ENCODE data around the gene SP9.

SP9 gene

DNA sequence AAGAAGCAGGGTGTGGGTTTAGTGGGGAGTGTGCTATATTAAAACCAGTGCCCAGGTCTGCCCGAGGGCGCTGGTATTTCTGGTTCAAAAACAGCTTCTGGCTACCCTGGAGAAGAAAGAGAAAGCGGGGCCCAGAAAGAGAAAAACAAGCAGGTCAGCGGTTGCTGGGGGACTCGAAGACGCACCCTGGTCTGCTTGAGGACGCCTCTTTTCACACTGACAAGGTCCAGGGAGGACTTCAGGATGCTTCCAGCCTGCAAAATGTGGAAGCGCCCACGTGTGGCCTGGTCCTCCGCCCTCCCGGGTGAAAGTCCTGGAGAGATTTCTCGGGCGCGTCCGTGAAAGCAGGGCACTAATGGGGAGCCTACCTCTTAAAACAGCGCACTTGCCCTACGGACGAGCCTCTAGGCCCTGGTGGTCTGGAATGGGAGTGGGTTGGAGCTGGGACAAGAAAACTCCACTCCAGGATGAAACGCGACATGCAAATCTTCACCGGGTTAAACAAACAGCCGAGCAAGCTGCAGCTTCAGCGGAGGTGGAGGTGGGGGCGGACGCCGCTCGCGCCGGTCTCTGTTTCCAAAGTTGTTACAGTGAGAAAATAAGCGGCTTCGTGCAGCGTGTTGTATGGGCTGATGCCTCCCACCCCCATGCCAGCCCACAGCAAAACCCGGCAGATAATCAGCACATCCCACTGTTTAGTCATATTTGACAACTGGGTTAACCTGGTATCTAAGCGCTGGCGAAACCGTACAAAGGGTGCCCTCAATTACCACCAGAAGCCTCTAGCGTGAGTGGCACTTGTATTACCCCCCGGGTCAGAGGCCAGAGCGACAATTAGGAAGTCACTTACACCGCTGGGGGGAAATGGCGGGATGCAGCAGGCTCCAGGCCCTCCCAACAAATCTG lies 1.1 kb upstream of the SP9 start:
- DNase-seq: no peak

GRCh38 chr2:174334278-174334715 lies 457 bp upstream of the SP9 start:
- DNase-seq: no peak

DNA sequence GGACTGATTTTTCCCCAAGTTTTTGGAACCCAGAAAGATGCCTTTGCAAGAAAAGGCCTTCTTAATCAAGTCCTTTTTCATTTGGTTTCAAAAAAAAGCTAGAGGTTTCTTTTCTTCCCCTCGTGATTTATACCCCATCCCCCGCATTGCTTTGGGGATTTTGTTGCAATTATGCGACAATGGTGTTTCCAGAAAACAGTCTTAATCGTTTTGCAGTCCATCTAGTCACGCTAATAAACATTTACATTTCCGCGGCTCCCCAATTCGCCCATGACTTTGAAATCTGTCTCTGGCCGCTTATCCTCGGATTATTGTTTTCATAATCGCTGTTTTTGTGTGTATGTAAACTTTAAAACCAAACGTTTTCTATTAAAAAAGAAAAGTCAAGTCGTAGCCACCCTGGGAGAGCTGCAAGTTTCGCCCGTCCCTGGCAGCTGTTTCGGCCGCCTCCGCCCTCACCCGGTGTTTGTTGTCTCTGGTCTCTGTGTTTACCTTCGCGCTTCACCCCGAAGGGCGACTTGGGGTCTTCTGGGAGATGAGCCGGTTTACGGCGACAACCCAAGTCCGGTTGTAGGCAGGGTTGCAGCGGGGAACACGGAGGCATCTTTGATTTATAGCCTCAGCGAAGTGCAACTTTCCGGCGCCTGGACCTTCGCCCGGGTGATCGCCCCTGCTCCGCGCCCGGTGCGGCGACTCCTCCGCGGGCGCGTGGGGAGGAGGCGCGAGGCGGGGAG lies 667 bp downstream of the SP9 start:
- no peak for DNase-seq

GRCh38 chr2:174335988-174336500 lies 1.3 kb downstream of the SP9 start:
- no peak for DNase-seq

DNA sequence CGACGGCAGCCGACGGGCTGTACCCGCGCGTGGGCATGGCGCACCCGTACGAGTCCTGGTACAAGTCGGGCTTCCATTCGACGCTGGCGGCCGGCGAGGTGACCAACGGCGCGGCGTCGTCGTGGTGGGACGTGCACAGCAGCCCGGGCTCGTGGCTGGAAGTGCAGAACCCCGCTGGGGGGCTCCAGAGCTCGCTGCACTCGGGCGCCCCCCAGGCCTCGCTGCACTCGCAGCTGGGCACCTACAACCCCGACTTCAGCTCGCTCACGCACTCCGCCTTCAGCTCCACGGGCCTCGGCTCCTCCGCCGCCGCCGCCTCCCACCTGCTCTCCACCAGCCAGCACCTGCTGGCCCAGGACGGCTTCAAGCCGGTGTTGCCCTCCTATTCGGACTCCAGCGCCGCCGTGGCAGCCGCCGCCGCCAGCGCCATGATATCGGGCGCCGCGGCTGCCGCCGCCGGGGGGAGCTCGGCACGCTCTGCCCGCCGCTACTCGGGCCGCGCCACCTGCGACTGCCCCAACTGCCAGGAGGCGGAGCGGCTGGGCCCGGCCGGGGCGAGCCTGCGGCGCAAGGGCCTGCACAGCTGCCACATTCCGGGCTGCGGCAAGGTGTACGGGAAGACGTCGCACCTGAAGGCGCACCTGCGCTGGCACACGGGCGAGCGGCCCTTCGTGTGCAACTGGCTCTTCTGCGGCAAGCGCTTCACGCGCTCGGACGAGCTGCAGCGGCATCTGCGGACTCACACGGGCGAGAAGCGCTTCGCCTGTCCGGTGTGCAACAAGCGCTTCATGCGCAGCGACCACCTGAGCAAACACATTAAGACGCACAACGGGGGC lies 2.0 kb downstream of the SP9 start:
- DNase-seq: no peak

- no peak for DNase-seq
Observed at GRCh38 chr2:174337337-174338146, 2.8 kb downstream of the SP9 start.

DNA sequence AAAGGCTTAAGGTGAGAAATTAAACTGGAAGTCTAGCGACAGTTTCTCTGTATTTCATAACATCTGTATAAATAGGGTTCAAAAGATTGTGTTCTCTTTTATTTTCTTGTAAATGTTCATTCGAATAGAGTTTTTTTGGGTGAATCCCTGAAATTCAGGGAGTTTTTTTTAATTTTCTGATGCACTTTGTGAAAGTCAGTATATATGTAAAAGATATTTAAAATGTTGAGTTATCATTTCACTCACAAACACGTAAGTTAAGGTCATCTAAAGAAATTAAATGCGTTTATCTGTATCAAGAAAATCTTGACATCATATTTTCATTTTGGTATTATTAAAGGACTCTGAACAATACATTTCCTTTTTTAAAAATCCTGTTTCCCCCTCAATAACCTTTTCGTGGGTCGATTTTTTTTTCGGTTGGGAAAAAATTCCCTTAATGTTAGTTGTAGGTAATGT lies 3.4 kb downstream of the SP9 start:
- DNase-seq: no peak

DNA sequence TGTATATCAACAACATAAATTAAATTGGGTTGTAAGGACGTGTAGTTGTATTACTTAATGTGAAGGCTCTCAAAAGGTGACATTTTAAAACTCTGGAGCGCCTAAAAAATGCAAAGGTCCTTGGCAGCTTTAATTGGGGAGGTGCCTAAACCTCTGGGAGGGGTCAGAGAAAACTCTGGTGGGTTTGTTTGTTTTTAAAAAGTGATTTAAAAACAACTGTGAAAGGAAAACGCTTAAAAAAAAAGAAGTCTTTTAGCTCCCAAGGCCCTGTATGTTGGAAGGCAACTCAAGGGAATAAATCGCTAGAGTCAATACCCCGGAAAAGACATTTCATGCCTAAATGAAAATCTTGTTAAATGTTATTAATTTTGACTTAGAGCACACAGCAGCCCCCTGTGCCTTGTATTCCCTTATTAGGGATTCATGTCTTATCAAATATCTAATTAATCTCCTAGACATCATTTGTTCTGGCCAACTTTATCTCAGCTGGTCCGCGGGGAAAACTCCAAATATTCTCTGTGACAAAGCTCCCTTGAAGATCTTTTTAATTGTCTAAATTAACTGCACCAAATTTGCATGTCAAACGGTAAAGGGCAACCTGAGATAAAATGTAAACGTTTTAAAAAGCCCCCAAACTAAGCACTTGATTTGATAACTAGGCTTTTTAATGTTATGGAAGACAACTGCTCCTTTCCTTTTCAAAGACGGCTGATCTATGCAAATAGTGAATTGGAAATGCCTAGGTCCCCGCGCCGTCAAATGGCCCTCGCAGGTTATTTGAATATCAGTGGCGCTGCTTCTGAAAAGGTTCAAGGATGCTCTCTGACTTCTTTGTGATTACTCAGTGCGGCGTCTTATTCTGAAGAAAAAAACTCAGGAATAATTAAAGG lies 4.2 kb downstream of the SP9 start:
- DNase-seq: no peak

DNA sequence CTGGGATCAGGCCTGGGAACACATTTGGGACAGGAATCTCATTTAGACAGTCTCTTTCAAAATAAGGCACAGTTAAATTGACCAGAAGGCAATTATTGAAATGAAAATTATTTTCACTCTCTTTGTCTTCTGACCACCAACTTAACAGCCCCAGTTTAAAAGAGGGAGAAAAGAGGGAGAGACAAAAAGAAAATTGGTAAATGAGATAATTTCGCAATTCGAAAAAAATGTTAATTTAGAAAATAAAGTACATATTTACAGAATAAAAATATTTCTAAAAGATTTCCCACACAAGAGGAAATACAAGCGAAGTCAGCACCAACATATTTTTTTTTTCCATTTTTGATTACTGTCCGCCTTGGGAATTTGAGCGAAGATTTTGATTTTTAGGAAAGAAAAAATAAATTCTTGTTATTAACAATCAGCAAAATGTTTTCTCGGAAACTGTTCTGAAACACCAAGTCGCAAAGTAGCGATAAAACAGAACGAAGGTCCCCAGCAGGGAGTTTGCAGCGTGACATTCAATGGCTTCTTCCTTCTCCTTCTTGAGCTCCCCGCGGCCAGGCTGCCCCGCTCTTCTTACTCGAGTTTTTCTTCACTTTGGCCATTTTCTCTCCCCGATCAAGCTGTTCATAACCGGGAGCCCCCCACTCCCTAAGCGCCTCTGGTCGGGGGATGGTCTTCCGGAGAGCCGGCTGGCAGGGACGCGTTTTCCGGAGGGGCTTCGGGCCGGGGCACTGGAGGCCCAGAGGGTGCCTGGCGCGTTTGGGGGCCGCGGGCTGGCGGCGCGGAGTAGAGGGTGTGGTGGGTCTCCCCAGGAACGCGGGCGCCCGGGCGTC lies 5.0 kb downstream of the SP9 start:
- no peak for DNase-seq

DNA sequence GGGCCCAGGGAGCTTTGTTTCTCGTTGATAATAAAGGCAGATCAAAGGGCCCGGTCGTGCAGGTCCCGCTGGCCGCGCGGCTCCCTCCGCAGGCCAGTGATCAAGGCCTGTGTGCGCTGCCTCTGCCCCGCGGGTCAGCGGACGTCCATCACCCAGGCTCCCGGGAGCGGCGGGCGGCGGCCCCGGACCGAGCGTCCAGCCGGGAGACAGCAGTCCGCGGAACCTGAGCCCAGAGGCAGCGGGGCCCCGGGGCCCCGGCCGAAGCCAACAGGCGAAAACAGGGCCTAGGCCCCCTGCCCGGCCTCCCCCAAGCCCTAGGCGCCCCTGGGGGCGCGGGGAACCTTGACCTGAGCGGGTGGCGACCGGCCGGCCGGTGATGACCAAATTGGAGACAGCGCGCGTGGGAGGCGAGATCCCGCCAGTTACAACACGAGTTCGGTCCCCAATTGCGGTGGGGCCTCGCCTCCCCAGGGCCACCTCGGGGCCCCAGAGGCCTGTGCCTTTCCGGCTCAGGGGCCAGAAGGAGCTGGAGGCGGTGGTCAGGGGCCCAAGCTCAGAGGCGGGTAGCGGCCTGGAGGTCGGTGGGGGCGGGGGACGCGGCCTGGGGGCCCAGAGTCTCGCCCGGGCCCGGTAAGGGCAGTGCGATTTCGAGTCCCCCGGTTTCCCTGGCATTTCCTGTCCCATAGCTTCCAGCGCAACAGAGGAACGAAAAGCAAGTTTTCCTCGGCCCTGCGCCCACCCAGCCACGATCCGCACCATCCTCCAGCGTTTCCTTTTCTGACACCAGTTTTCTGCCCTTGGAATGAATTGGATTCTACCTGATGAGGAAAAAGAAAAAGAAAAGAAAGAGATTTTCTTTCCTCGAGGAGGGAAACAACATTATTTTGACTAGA lies 5.9 kb downstream of the SP9 start:
- no peak for DNase-seq

DNA sequence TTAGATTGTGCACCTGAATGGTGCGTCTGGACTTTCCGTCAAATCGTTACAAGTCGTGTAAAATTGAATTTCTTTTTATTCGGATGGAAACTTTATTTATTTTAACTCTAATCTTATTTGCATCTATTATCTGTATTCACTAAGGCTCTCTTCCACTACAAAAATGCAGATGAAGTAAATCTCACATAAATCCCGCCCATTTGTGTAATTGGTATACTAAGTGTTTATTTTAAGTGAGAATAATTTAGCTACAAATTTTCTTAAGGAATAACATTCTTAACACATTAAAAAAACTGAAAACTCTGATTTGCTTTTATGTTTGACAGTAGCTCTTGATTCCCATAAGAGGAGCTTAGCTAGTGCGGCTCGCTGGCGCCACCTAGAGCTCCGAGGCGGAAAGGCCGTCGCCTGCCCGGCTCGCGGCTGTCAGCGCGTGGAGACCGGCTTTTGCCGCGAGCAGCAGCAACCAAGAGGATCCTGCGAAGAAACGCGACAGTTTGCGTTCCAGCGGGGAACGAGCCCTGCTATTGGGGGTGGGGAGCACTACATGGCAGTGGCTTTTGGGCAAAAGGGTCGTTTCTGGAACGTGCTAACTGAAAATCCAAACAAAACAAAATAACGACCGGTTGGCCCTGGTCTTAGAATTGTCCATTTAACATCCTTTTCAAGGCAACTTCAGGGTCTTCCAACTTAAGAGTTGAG lies 6.7 kb downstream of the SP9 start:
- DNase-seq: peak; percentile 61 to 64

- DNase-seq: no peak
Observed at GRCh38 chr2:174341995-174342685, 7.4 kb downstream of the SP9 start.

- no peak for DNase-seq
Observed at GRCh38 chr2:174342686-174343342, 8.1 kb downstream of the SP9 start.

DNA sequence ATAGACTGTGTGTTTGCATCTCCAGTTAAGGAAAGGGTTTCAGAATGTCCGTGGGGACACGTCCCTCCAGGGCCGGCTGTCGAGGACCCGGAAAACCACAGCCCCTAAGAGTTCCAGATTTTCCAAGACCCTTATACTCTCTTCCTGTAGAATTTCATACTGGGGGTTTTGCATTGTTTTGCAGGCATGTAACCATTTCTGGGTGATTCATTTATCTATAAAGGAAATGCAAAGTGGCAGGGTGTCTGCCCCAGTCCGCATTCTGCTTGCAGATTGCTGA lies 8.5 kb downstream of the SP9 start:
- DNase-seq: no peak

- no peak for DNase-seq
Observed at GRCh38 chr2:174343623-174344455, 9.1 kb downstream of the SP9 start.

Measured in AML-193 (cell line).